SK-N-MC (cell line): ENCODE results near the gene GAP43.

ENCODE experiments used
- EZH2 ChIP-seq: fragments of 200-600 bp; sonication (generic); IDR thresholded peaks from one replicate; pipeline ENCODE4 v1.6.1; 2017; ENCODE audit warnings: antibody characterized with exemption
- FOXP2 ChIP-seq: optimal IDR thresholded peaks from 2 replicates; pipeline ENCODE3; 2011; ENCODE audit warnings: mild to moderate bottlenecking, moderate library complexity; ENCODE audit not compliant: insufficient read depth; ENCODE audit errors: extremely low read length, control extremely low read depth
- POLR2AphosphoS5 ChIP-seq: IDR thresholded peaks from 2 replicates; pipeline ENCODE4 v1.6.1; 2012; ENCODE audit warnings: mild to moderate bottlenecking, low read depth, low read length, borderline replicate concordance

- TF ChIP-seq FOXP2 (no peak), EZH2 (no peak), POLR2AphosphoS5 (no peak)
These were observed 41.8 kb upstream of the GAP43 start for GRCh38 chr3:115581362-115582135.
